ENCODE measurements around the gene NDUFV1. TPM values are rescaled to one million over a fixed set of nuclear protein-coding genes. Genes with fewer than 3 reads are reported as not detected.

Gene NDUFV1
- total and polyA plus RNA-seq, 2 of the 4 experiments (the other 2 are of a cell fraction): 120 to 133 TPM

DNA sequence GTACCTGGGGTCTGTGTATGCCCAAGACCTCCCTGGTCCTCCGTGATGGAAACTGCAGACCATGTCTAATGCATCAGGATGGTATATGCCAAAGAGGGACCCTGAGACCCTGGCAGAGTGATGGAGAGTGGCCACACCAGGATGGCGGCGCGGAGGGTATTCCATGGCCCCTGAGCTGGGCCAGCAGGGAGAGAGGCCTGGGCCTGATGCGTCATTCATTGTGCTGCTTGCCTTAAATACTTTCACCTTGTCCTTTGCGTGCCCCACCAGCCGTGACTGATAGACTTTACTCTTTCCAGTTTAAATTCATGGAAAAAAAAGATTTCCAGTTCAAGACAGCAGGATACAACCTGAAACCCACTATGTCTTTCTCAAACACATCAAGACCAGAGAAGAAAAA lies 5.6 kb upstream of the NDUFV1 start:
- H3K9ac ChIP-seq (ENCODE audit: low read depth, low read length): no peak overlapping the region
- no peak overlapping the region for H4K5ac ChIP-seq (ENCODE audit: low read depth, low read length)
- no peak overlapping the region for H2AK5ac ChIP-seq (ENCODE audit: low read depth, low read length)
- H3K4me2 ChIP-seq (ENCODE audit: low read depth, low read length): no peak overlapping the region
- no peak overlapping the region for H2BK120ac ChIP-seq (ENCODE audit: low read depth, low read length)
- ChIA-PET CTCF (no interaction called here), POLR2A (ENCODE audit: unreplicated experiment) (no interaction called here)
- intact Hi-C loops (cut with micrococcal nuclease): no loop called here
- H3K9me3 ChIP-seq (ENCODE audit: control insufficient read depth, insufficient read depth, low read length): peaks cover 6% of the 10 kb centered on the region
- H2BK5ac ChIP-seq (ENCODE audit: low read depth, low read length, poor library complexity, severe bottlenecking): no peak overlapping the region
- peak overlapping the region; percentile 28 for H2AK9ac ChIP-seq (replicated peaks; ENCODE audit: low read depth, low read length, poor library complexity)
- BruUV-seq (replicated peaks): no TSS peak
- H3K14ac ChIP-seq (replicated peaks; ENCODE audit: low read depth, low read length): no peak overlapping the region
- H3K23ac ChIP-seq (ENCODE audit: low read depth, low read length): no peak overlapping the region
- no peak for TF ChIP-seq POLR2A (IDR thresholded peaks at IDR 0.05; ENCODE audit: low read depth, low read length)
- TF ChIP-seq CEBPB (IDR thresholded peaks at IDR 0.05; ENCODE audit: low read depth, low read length): no peak
- TF ChIP-seq SMC3 (IDR thresholded peaks at IDR 0.05; ENCODE audit: low read depth, low read length): no peak
- TF ChIP-seq ELK1 (IDR thresholded peaks at IDR 0.05; ENCODE audit: borderline replicate concordance, low read depth, low read length): no peak
- no peak for TF ChIP-seq MAZ (IDR thresholded peaks at IDR 0.05; ENCODE audit: borderline replicate concordance, low read depth, low read length)
- TF ChIP-seq FOS (IDR thresholded peaks at IDR 0.05; ENCODE audit: low read depth, low read length): no peak
- TF ChIP-seq RAD21 (IDR thresholded peaks at IDR 0.05; ENCODE audit: low read length): no peak
- TF ChIP-seq BHLHE40 (IDR thresholded peaks at IDR 0.05; ENCODE audit: low read depth, low read length): no peak
- no peak for TF ChIP-seq NFE2L2 (IDR thresholded peaks at IDR 0.05; ENCODE audit: low read depth, low read length)
- TF ChIP-seq MXI1 (IDR thresholded peaks at IDR 0.05; ENCODE audit: borderline replicate concordance, low read depth, low read length): no peak
- no peak for TF ChIP-seq CTCF (conservative IDR thresholded peaks at IDR 0.05; ENCODE audit: low read depth, low read length)
- TF ChIP-seq USF2 (IDR thresholded peaks at IDR 0.05; ENCODE audit: low read depth, low read length): no peak
- no peak for TF ChIP-seq RFX5 (IDR thresholded peaks at IDR 0.05; ENCODE audit: low read depth, low read length)
- no peak for TF ChIP-seq MAFK (IDR thresholded peaks at IDR 0.05; ENCODE audit: low read depth, low read length)
- TF ChIP-seq RCOR1 (IDR thresholded peaks at IDR 0.05; ENCODE audit: insufficient replicate concordance, low read length): no peak
- DNase-seq (no peak), ATAC-seq (ENCODE audit: low read depth) (no peak)
- no peak overlapping the region for H3K4me3 ChIP-seq (ENCODE audit: insufficient read depth, low read depth, low read length)
- H4K91ac ChIP-seq (ENCODE audit: insufficient read depth, low read depth, low read length): no peak overlapping the region
- dilution Hi-C loops (cut with HindIII; ENCODE audit: low sequenced_read_pairs, unreplicated experiment): no loop called here
- H3K4me1 ChIP-seq (ENCODE audit: control insufficient read depth, insufficient read depth, low read length): no peaks in the 10 kb centered on the region
- no peak overlapping the region for H3K4ac ChIP-seq (ENCODE audit: low read depth, low read length)
- H3K9me1 ChIP-seq (ENCODE audit: insufficient read depth, low read length): no peaks in the 10 kb centered on the region
- H3K27ac ChIP-seq (ENCODE audit: insufficient read depth, low read length): no peak overlapping the region
- no peaks in the 10 kb centered on the region for H4K20me1 ChIP-seq (ENCODE audit: insufficient read depth, low read length)
- no peak overlapping the region for H2BK15ac ChIP-seq (ENCODE audit: low read depth, low read length)
- WGBS, 2 experiments (ENCODE audit: extremely low coverage in 2 of 2, insufficient read length in 1 of 2): 84% methylated on average over 7 of the region's 7 CpGs; no CpG with 5 or more reads in 1 of the 2 experiments
- in situ Hi-C loops (cut with MboI; ENCODE audit: low sequenced_read_pairs): no loop called here
- H4K8ac ChIP-seq (ENCODE audit: low read depth in 2 of 2, low read length in 2 of 2): no peak overlapping the region
- H3K27me3 ChIP-seq (ENCODE audit: control insufficient read depth, insufficient read depth, low read length): peaks cover 23% of the 10 kb centered on the region
- no peak overlapping the region for H2BK20ac ChIP-seq (ENCODE audit: low read depth, low read length)
- H3K56ac ChIP-seq (ENCODE audit: extremely low read depth, insufficient read depth, low read length): no peak overlapping the region
- H3K36me3 ChIP-seq (ENCODE audit: control insufficient read depth, insufficient read depth, low read length): no peaks in the 10 kb centered on the region
- no peak overlapping the region for H3K18ac ChIP-seq (ENCODE audit: low read depth, low read length)
- no peak overlapping the region for H2AFZ ChIP-seq (replicated peaks; ENCODE audit: low read length, poor library complexity)
- no peaks in the 10 kb centered on the region for H3K79me1 ChIP-seq (ENCODE audit: low read depth in 1 of 2, low read length in 2 of 2)
